HG02610 (cell line): ENCODE measurements around the gene CALHM3.
A peak's percentile ranks its signal among the peaks of the same experiment; 100 is the strongest.
"Not testable (repeated sequence)": the region's sequence is repeated elsewhere in the genome, so short reads cannot be mapped to it uniquely, and the experiment has no call there.

ENCODE experiments used
- ATAC-seq: cut with Tn5 transposase; IDR thresholded peaks from one replicate; pipeline ENCODE4 v1.9.1; 2021; ENCODE audit warnings: mild to moderate bottlenecking, moderate library complexity; ENCODE audit not compliant: unreplicated experiment

Gene CALHM3

DNA sequence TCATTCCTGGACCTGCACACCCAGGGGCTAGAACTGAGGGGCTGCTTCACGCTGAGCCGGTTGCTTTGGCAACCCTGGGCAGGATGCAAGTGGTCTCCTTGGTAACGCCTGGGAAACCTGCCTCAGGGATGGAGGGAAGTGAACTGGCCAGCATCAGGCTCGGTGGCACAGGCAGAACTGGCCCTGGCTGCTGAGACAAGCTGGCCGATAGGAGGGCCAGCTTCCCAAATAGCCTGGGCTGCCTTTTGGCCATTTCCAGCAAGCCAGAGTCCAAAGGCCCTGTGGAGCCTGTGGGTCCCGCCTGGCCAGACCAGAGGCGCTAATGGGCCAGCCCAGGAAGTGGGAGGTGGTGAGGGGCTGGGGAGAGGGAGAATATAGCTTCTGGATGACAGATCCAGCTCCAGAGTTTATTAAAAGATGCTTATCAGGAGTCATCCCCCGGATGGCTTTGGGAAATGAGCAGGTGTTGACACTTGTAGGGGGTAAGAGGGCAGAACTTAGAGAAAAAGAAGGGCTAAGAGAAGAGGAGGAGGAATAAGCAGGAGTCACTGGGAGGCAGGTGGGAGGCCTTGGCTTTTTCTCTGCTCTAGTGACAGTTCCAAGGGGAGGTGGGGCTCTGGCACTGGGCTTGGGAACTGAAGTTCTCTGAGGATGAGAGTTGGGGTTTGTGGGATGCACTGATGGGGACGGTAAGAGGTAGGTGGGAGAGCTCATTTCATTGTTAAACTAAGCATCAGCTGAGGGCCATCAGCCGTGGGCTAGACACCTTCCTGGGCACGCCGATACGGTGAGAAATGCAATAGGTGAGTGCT, 24.0 kb upstream of the CALHM3 start:
- ATAC-seq, result no peak

DNA sequence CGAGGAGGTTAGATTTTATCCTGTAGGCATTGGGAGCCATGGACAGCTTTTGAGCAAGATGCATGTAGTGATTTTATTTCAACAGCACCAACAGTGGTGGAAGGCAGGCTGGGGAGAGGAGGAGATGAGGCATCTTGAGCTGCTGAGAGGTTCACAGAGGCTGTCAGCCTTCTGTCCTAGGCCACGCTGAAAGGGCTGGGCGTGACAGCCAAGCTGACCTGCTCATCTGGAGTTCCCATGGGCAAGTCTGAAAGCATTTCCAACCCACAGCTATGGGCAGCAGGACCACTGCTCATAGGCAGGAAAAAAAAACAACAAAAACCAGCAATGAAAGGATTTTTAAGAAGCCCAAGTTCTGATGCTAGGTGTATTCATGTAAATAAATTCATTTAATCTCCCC, 22.1 kb upstream of the CALHM3 start:
- no peak for ATAC-seq

- no peak for ATAC-seq
Observed at GRCh38 chr10:103500481-103500880, 21.4 kb upstream of the CALHM3 start.

DNA sequence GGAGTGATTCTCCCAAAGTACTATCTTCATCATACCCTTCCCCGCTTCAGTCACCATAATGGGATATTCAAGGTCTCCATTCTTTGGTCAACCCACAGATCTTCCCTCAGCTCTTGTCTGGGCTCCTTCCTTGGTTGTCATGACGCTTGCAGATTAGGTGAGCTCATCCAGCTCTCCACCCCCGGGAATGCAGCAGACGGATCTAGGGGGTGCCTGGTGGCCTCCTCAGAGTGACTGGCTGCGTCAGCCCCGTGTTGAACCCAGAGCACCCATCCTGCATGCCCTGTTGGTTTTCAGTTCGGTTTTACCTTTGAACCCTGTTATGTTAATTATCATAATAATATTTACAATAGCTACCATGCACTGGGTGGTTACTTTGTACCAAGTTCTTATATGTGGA, 20.8 kb upstream of the CALHM3 start:
- no peak for ATAC-seq

DNA sequence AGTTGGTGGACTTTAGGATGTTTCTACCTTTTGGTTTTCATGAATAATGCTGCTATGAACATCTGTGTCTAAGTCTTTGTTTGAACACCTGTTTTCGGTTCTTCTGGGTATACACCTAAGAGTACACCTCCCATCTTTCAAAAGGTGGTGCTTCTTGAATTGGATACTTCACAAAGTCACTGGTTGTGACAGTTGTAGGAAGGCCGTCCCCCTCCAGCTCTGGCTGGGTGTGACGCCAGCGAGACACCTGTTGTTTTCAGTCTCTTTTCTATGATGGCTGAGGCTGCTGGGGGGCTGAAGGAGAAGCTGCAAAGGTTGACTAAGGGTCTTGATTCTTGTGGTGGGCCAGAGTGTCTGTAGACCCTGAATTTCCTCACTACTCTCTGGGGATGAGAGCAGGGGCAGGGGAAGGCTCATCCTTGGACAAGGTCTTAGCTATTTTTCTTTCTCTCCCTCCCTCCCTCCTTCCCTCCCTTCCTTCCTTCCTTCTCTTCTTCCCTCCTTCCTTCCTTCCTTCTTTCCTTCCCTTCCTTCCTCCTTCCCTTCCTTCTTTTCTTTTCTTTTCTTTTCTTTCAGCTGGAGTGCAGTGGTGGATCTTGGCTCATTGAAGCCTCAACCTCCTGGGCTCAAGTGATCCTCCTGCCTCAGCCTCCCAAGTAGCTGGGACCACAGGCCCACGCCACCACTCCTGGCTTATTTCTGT, 20.0 kb upstream of the CALHM3 start:
- no peak for ATAC-seq

- ATAC-seq, result no peak
Observed at GRCh38 chr10:103497161-103497915, 18.3 kb upstream of the CALHM3 start.

- ATAC-seq, result no peak
Observed at GRCh38 chr10:103495321-103495720, 16.3 kb upstream of the CALHM3 start.

- ATAC-seq, result no peak
Observed at GRCh38 chr10:103493916-103494877, 15.2 kb upstream of the CALHM3 start.

DNA sequence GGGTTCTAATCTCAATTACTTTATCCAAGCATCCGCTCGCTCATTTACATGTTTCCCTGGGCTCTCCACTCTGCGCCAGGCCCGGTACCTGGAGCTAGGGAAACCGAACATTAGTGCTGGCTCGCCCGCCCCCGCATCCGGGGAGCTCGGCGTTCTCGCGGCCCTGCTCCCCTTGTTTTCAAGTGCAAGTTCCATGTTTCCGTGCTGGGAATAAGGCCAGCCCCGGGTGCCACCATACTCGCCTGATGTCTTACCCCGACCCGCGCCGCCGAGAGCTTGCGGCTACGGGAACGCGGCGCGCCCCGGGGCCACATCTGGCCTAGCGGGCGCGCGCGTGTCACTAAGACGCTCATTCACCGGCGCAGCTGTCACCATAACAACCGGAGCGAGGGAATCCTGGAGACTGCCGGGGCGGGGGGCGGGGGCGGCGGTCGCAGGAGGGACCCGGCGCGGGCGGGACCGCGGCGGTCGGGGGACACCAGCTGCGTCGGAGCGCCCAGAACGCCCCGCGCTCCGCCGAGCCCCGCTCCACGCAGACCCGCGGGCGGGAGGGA, 14.4 kb upstream of the CALHM3 start, which contains the start of gene NEURL1:
TSS of gene NEURL1 (plus strand) at position 344 of the 554 bp plus-strand sequence. CDS start 683 bp downstream, outside the sequence.
- no peak for ATAC-seq

DNA sequence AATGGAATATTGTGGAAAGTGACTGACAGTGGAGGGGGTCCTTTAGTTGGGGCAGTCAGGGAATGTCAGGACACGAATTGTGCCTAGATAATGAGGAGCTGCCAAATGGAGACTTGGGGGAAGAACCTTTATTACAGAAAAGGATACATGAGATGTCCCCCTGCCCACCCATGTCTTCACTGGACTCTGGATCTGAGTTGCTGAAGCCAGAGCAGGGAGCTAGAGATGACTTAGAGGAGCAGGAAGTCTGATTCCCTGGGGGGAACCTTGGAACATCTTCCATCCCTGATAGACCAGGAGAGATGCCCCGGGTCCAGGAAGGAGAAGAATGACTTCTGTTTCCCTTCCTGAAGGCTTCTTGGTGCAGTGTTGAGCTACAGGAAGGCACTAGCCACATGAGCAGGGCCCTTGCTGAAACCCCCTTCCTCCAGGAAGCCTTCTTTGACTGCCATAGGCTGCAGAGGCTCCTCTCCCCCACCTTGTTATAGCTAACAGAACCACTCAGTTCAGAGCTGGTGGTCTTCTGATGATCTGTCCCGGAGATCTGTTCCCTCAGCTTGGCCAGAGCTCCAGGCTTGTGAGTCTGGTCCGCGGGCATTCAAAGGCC, 13.7 kb upstream of the CALHM3 start:
- no peak for ATAC-seq

GRCh38 chr10:103491729-103492364, 12.8 kb upstream of the CALHM3 start:
- ATAC-seq, result no peak

- peak; percentile 14 for ATAC-seq
Observed at GRCh38 chr10:103490986-103491314, 11.9 kb upstream of the CALHM3 start.

GRCh38 chr10:103487410-103487708, 8.3 kb upstream of the CALHM3 start:
- no peak for ATAC-seq

DNA sequence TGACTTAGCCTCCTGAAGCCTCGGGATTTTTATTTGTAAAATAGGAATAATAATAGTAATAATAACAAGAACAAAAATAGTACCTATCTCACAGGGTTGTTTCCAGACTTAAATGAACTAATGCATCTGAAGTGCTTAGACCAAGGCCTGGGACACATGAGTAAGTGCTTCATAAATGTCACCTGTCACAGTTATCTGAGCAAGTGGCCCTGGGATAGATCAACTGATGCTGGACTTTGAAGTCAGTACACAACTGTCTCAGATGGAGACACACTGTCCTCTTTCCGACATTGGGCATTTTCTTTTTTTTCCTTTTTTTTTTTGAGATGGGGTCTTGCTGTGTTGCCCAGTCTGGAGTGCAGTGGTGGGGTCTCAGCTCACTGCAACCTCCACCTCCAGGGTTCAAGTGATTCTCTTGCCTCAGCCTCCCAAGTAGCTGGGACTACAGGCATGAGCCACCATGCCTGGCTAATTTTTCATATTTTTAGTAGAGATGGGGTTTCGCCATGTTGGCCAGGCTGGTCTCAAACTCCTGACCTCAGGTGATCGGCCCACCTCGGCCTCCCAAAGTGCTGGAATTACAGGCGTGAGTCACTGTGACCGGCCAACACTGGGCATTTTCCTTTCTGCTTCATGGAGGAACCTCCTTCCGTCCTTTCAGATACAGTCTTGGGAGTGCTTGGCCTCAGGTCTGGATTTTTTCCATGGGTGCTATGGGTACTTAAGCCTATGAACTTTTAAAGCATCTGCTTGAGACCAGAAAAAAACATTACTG, 7.8 kb upstream of the CALHM3 start:
- not testable (repeated sequence) for ATAC-seq

- ATAC-seq, result peak; percentile 53
Observed at GRCh38 chr10:103481974-103482531, 3.0 kb upstream of the CALHM3 start.

DNA sequence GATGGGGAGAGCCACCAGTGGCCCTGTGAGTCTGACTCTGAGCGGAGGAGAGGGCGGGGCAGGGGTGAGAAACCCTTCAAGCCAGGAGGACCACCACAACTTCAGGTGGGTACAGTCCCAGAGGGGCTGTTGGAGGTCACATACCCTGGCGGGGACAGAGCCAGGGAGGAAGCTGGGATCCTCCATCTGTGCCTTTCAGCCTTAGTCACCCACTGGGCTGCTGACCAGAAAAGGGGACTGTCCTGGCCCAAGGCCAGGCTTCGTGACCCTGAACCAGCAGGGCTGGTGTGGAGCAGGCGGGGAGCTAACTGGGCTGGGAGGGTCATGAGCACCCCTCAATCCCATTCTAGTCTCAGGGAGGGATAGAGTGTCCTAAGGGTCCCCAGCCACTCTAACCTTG, 1.5 kb upstream of the CALHM3 start:
- no peak for ATAC-seq

DNA sequence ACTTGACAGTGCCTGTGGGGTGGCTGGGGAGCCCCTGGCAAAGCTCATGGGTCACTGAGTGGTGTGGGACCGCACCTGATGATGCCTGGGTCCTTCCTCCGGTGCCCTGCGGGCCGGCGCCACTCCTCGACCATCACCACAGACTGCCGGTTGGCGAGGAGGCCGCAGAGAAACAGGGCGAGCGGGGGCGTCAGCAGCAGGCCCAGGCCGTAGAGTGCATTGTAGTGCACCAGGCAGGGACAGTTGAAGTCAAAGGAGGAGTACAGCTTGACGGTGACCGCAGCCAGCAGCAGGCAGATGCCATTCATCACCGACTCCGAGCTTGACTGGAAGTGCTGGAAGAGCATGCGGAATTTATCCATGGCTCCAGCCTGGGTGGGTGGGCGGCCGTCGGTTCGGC, 369 bp downstream of the CALHM3 start:
- ATAC-seq, result no peak

DNA sequence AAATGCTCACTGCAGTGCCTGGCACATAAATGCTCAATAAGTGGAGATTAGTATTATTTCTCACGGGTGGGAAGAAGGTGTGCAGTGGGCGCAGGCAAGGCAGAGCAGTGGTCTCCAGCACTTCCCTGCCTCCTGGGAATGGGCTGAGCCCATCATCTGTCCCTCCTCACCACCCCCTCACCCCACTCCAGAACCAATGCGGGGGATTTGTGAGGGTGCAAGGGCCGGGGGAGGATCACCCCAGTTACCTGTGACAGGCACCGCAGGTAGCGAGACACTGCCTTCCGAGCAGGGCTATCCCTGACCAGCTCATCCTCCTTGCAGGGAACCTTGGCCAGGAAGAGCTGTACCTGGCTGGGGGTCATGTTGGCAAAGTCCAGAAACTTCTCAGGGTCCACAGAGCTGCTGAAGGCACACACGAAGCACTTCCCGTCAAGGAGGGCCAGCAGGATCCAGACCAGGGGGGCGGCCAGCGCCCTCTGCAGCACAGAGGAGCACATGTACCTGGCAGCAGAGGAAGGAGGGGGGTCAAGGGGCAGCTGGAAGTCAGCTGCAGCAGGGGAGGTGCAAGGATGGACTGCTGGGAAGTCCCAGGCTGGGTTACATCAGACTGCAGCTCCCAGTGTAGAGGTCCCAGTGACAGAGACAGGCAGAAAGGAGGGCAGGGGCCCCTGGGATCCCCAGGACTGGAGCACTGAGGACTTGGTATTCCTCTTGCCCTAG, 2.8 kb downstream of the CALHM3 start:
- peak; percentile 28 for ATAC-seq
